Measurements from ENCODE around the gene CORO7.

DNA sequence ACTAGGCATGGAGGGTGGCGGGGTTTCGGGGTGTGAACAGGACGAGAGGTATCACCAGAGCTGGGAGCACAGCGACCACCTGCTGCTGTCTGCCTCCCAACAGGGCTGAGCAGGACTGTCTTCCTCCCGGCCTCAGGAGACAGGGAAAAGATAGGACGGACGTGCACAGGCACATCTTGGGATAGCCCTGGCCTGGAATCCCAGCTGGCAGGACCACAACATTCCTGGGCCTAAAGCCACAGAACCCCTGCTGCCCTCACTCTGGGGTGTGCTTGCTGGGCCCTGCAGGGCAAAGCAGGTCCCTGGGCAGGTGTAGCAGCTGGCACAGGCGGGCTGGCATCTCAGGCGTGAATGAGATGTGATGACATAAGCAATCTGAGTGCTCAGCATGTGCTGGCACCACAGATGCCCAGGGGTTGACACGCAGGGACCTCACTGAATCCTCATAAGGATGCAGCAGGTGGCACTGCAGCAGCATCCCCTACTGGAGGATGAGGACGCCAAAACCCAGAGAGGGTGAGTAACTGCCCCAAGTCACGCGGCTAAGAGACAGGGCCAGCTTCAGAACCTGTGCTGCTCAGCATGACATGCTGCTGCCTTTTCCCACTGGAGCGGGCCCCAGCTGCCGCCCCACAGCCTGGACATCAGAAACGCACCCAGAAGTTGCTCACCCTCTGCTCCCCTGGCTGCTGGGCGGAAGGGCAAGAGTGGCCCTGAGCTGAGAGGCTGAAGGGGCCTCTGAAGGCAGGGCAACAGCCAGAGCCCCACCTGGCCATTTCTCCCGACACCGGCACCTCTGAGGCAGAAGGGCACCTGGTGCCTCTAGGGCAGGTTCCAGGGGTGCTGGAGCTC lies 7.1 kb downstream of the CORO7 start:
- TF ChIP-seq, protein P1, sequence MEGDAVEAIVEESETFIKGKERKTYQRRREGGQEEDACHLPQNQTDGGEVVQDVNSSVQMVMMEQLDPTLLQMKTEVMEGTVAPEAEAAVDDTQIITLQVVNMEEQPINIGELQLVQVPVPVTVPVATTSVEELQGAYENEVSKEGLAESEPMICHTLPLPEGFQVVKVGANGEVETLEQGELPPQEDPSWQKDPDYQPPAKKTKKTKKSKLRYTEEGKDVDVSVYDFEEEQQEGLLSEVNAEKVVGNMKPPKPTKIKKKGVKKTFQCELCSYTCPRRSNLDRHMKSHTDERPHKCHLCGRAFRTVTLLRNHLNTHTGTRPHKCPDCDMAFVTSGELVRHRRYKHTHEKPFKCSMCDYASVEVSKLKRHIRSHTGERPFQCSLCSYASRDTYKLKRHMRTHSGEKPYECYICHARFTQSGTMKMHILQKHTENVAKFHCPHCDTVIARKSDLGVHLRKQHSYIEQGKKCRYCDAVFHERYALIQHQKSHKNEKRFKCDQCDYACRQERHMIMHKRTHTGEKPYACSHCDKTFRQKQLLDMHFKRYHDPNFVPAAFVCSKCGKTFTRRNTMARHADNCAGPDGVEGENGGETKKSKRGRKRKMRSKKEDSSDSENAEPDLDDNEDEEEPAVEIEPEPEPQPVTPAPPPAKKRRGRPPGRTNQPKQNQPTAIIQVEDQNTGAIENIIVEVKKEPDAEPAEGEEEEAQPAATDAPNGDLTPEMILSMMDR (IDR thresholded peaks at IDR 0.05 in 4 of 5, conservative IDR thresholded peaks at IDR 0.05 in 1 of 5): no peak
- TF ChIP-seq POLR2A (IDR thresholded peaks at IDR 0.05): no peak
